DLD1 (cell line): Measurements from ENCODE around the gene CFLAR.

ENCODE experiments used
- in situ Hi-C: cut with HindIII; loops from 2 replicates; pipeline ENCODE4 v1.10.0; 2017; ENCODE audit warnings: low sequenced_read_pairs

Gene CFLAR

GRCh38 chr2:201116115-201116958, at the start of gene CFLAR:
Gene CFLAR (plus strand): TSS chr2:201116164. CDS start chr2:201129866, 13,702 bp downstream.
- in situ Hi-C loops = loop anchor here (5.0 kb wide), 1 partner anchor 36 kb away; no protein-coding TSS in a partner anchor

- in situ Hi-C loops = no loop called here
Measured at GRCh38 chr2:201070948-201071478, 45.0 kb upstream of the CFLAR start.

GRCh38 chr2:201071479-201072200, 44.3 kb upstream of the CFLAR start, which contains the start of the genes HYCC2 and NDUFB3:
Gene HYCC2 (minus strand): TSS chr2:201071671. CDS start chr2:201024009, 47,662 bp downstream.
Gene NDUFB3 (plus strand): TSS chr2:201072001. CDS start chr2:201078883, 6,882 bp downstream.
- in situ Hi-C loops = no loop called here

- in situ Hi-C loops = no loop called here
Measured at GRCh38 chr2:201072201-201072530, 43.8 kb upstream of the CFLAR start.

- in situ Hi-C loops = no loop called here
Measured at GRCh38 chr2:201073071-201073470, 42.9 kb upstream of the CFLAR start.

- in situ Hi-C loops = no loop called here
Measured at GRCh38 chr2:201074996-201075395, 41.0 kb upstream of the CFLAR start.

GRCh38 chr2:201084863-201085262, 31.1 kb upstream of the CFLAR start:
- in situ Hi-C loops = no loop called here

- in situ Hi-C loops = no loop called here
Measured at GRCh38 chr2:201090574-201090973, 25.4 kb upstream of the CFLAR start.

GRCh38 chr2:201093573-201093972, 22.4 kb upstream of the CFLAR start:
- in situ Hi-C loops = no loop called here

GRCh38 chr2:201100497-201100896, 15.5 kb upstream of the CFLAR start:
- in situ Hi-C loops = no loop called here

GRCh38 chr2:201105759-201106158, 10.2 kb upstream of the CFLAR start:
- in situ Hi-C loops = no loop called here

- in situ Hi-C loops = no loop called here
Measured at GRCh38 chr2:201107624-201108023, 8.3 kb upstream of the CFLAR start.

GRCh38 chr2:201108341-201108740, 7.6 kb upstream of the CFLAR start:
- in situ Hi-C loops = no loop called here

- in situ Hi-C loops = no loop called here
Measured at GRCh38 chr2:201109186-201109585, 6.8 kb upstream of the CFLAR start.

GRCh38 chr2:201110615-201111014, 5.3 kb upstream of the CFLAR start:
- in situ Hi-C loops = no loop called here

- in situ Hi-C loops = no loop called here
Measured at GRCh38 chr2:201111096-201111495, 4.9 kb upstream of the CFLAR start.

- in situ Hi-C loops = no loop called here
Measured at GRCh38 chr2:201114350-201114749, 1.6 kb upstream of the CFLAR start.

GRCh38 chr2:201114846-201115245, 1.1 kb upstream of the CFLAR start:
- in situ Hi-C loops = loop anchor here (5.0 kb wide), 1 partner anchor 37 kb away; no protein-coding TSS in a partner anchor

GRCh38 chr2:201116959-201117734, 1.2 kb downstream of the CFLAR start:
- in situ Hi-C loops = loop anchor here (5.0 kb wide), 1 partner anchor 35 kb away; no protein-coding TSS in a partner anchor

GRCh38 chr2:201117735-201118094, 1.8 kb downstream of the CFLAR start:
- in situ Hi-C loops = loop anchor here (5.0 kb wide), 1 partner anchor 35 kb away; no protein-coding TSS in a partner anchor
